Activated naive CD4-positive, alpha-beta T cell treated with anti-CD3 and anti-CD28 coated beads, Interleukin-2, amount 10 ng/mL, durations not matched to agents 7 days and 5 days (primary cell): ENCODE measurements around the gene PARD3.
A peak's percentile ranks its signal among the peaks of the same experiment; 100 is the strongest.

ENCODE experiments used
- CTCF ChIA-PET: fragments of 350-600 bp; sonication (Branson Sonifier 250); formaldehyde crosslinking; loops from one replicate; lab custom pipeline; 2021; ENCODE audit warnings: antibody characterized with exemption; lab: Charles Lee
- DNase-seq: peaks from one replicate; pipeline ENCODE4 v3.0.0-alpha.2; 2020
- H3K27ac Mint-ChIP-seq: one replicate; pipeline ENCODE4 v1.8.0; 2021; ENCODE audit warnings: mild to moderate bottlenecking, moderate library complexity, mixed read lengths
- H3K27me3 Mint-ChIP-seq: one replicate; pipeline ENCODE4 v1.8.0; 2021; ENCODE audit warnings: mild to moderate bottlenecking, mixed read lengths
- H3K36me3 Mint-ChIP-seq: one replicate; pipeline ENCODE4 v1.8.0; 2021; ENCODE audit warnings: mixed read lengths
- H3K4me1 Mint-ChIP-seq: one replicate; pipeline ENCODE4 v1.8.0; 2021; ENCODE audit warnings: mixed read lengths
- H3K4me3 Mint-ChIP-seq: one replicate; pipeline ENCODE4 v1.8.0; 2021; ENCODE audit warnings: mild to moderate bottlenecking, moderate library complexity, mixed read lengths
- H3K9me3 Mint-ChIP-seq: one replicate; pipeline ENCODE4 v1.8.0; 2021; ENCODE audit warnings: mixed read lengths

PARD3 gene

GRCh38 chr10:34838366-34838900 is 23.3 kb upstream of the PARD3 start:
- Mint-ChIP-seq H3K36me3 (no peaks in the 10 kb centered on the region), H3K27ac (no peak overlapping the region), H3K9me3 (no peaks in the 10 kb centered on the region), H3K4me1 (no peaks in the 10 kb centered on the region), H3K27me3 (peaks cover 16% of the 10 kb centered on the region), H3K4me3 (no peak overlapping the region)
- no peak for DNase-seq
- CTCF ChIA-PET, result no interaction called here

DNA sequence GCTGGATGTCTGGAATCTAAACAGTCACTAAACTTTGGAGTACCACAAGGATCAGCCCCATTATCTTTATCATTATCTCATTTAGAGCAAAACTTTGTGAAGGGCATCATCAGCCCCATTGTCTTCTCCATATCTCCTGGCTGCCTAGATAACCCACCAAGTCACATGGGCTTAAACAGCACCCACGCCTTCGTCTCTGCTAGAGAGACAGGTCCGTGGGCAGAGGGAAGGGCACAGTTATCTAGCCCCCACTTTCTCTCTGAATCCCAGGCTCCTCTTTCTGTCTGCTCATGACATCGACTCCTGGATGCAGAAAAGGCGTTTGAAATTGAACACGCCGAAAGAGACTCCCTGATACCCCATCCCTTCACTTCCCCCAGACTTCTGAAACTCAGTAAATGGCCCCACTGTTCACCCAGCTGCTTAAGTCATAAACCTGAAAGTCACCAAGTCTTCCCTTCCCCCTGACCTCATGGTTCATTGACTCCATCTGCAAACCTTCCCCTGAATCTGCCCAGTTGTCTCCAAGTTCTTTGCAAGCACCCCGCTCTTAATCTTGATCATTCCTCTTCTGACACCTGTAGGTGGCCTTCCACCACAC is 20.9 kb upstream of the PARD3 start:
- Mint-ChIP-seq H3K27me3 (peaks cover 15% of the 10 kb centered on the region), H3K36me3 (no peaks in the 10 kb centered on the region), H3K4me1 (no peaks in the 10 kb centered on the region), H3K9me3 (no peaks in the 10 kb centered on the region), H3K4me3 (no peak overlapping the region), H3K27ac (no peak overlapping the region)
- CTCF ChIA-PET, result no interaction called here
- no peak for DNase-seq

DNA sequence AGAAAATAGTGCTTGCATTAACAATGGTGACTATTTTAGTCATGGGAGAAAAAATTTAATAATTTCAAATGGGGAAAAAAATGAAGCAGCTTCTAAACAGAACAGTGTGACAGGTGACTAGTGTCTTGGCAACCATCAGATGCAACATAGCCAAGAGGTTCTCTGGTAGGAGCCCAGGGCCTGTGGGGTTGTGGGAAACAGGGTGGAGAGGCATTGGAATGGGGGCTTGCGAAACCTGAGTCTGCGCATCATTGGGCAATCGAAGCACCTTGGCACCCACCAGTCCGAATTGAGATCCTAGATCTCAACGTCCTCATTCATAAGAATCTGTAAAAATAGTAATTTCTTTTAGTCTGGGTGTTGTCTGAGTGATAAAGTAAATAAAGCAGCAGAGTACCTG is 19.2 kb upstream of the PARD3 start:
- peaks cover 7% of the 10 kb centered on the region for H3K4me1 Mint-ChIP-seq

DNA sequence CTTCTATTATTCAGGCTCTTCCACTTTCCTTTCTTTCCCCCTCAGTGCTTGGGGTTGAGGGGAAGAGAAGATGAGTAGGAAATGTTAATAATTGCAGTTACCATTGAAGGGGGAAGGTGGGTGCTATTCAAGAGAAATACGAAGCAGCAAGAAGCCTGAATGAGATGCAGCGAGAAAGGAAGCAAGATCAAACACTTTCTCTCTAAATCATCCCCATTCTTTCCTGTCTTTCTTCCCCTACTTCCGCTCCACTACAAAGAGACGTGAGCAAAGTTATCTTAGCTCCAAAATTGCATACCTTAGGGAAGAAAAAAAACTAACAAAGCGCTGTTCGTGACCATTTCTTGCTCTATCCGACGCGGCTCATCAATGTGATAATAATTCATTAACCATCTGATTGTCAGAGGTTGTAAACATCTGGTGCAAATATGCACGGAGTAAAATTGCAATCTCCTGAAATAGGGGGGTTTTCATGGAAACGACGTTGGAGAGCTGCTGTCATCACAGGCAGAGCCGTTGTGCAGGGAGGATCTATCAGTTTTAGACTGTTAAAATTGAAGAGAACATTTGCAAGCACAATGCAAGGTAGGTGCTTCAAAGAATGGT is 15.2 kb upstream of the PARD3 start:
- no peak overlapping the region for H3K4me3 Mint-ChIP-seq
- no peaks in the 10 kb centered on the region for H3K36me3 Mint-ChIP-seq
- H3K4me1 Mint-ChIP-seq, result peaks cover 7% of the 10 kb centered on the region
- H3K27ac Mint-ChIP-seq, result no peak overlapping the region
- DNase-seq, result no peak
- H3K27me3 Mint-ChIP-seq, result peaks cover 8% of the 10 kb centered on the region
- no peaks in the 10 kb centered on the region for H3K9me3 Mint-ChIP-seq
- CTCF ChIA-PET, result no interaction called here

More for the DNA sequence above, 19.2 kb upstream of the PARD3 start:
- H3K4me3 Mint-ChIP-seq, result no peak overlapping the region
- H3K27ac Mint-ChIP-seq, result no peak overlapping the region
- H3K36me3 Mint-ChIP-seq, result no peaks in the 10 kb centered on the region
- H3K9me3 Mint-ChIP-seq, result no peaks in the 10 kb centered on the region
- H3K27me3 Mint-ChIP-seq, result peaks cover 15% of the 10 kb centered on the region
- no peak for DNase-seq
- CTCF ChIA-PET, result no interaction called here

DNA sequence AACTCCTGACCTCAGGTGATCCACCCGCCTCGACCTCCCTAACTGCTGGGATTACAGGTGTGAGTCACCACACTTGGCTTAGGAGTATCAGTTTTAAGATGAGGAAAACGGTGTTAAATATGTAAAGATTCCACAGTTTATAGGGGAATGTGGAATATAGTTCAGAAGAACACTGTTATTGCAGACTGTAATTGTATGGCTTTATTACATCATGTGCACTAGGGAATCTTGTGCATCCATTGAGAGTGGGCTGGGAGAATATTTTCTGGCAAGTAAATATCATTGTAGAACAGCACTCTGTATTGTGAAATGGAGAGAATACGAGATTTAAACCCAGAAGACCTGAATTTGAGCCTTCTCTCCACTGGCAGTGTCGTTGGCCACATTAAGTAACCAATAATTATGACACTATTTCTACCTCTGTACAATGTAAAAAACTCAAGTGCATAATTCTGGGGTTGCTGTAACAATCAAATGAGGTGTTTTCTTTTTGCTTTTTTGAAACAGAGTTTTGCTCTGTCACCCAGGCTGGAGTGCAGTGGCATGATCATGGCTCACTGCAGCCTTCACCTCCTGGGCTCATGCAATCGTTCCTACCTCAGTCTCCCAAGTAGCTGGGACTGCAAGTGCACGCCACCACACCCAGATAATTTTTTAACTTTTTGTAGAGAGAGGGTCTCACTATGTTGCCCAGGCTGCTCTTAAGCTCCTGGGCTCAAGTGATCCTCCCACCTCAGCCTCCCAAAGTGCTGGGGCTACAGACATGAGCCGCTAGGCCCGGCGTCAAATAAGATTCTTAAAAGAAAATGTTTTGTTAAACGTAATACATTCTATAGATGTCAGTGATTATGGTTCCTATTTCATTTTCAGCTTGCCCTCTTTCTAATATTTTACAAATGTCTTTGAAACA is 12.0 kb upstream of the PARD3 start:
- DNase-seq, result no peak
- no peaks in the 10 kb centered on the region for H3K36me3 Mint-ChIP-seq
- peaks cover 7% of the 10 kb centered on the region for H3K4me1 Mint-ChIP-seq
- CTCF ChIA-PET, result no interaction called here
- peaks cover 13% of the 10 kb centered on the region for H3K27me3 Mint-ChIP-seq
- H3K27ac Mint-ChIP-seq, result no peak overlapping the region
- no peaks in the 10 kb centered on the region for H3K9me3 Mint-ChIP-seq
- H3K4me3 Mint-ChIP-seq, result no peak overlapping the region

- H3K4me1 Mint-ChIP-seq, result peaks cover 7% of the 10 kb centered on the region
- peaks cover 13% of the 10 kb centered on the region for H3K27me3 Mint-ChIP-seq
- DNase-seq, result no peak
- CTCF ChIA-PET, result no interaction called here
- H3K36me3 Mint-ChIP-seq, result no peaks in the 10 kb centered on the region
- no peaks in the 10 kb centered on the region for H3K9me3 Mint-ChIP-seq
- no peak overlapping the region for H3K4me3 Mint-ChIP-seq
- no peak overlapping the region for H3K27ac Mint-ChIP-seq
Observed at GRCh38 chr10:34826221-34826620, 11.1 kb upstream of the PARD3 start.

DNA sequence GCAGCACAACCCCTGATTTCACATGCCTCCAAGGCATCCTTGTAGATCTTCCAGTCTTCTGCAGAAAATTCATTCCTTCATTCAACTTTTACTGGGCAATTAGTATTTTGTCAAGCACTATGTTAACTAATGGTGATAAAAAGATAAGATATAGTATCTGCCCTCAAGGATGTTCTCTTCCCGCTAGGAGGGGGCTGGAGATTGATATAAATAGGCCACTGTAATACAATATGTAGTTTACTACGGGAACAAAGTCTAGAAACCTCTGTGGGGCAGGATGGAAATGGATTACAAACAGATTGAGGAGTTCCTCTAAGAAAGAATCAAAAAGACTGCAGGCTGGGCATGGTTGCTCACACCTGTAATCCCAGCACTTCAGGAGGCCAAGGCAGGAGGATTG is 10.3 kb upstream of the PARD3 start:
- Mint-ChIP-seq H3K9me3 (no peaks in the 10 kb centered on the region), H3K4me3 (no peak overlapping the region)
- CTCF ChIA-PET, result no interaction called here

DNA sequence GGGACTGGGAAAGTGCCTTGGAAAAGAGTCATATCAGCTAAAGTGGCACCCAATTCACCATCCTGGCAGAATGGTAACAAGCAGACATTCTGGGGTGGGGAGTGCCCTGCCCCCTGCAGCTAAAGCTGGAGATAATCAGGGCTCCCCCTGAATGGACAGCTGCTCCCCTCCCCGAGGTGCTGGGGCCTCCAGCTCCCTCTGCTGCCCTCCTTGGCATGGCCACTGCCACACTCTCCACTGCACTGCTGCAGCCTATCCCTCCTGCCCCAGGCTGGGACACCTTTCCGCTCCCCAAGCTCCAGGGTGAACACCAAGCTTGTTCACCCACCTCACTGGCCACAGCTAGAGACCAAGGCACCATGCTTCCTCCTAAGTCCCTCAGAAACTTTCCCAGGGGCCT is 9.8 kb upstream of the PARD3 start:
- no peak overlapping the region for H3K4me3 Mint-ChIP-seq
- CTCF ChIA-PET, result interaction anchor here (0.6 kb wide), 1 partner anchor 158 kb away, joined by 3 read pairs; no protein-coding TSS in a partner anchor
- no peaks in the 10 kb centered on the region for H3K9me3 Mint-ChIP-seq
- no peaks in the 10 kb centered on the region for H3K36me3 Mint-ChIP-seq
- H3K4me1 Mint-ChIP-seq, result no peaks in the 10 kb centered on the region
- DNase-seq, result no peak
- no peak overlapping the region for H3K27ac Mint-ChIP-seq
- peaks cover 13% of the 10 kb centered on the region for H3K27me3 Mint-ChIP-seq

More for the DNA sequence above, 10.3 kb upstream of the PARD3 start:
- Mint-ChIP-seq H3K27ac (no peak overlapping the region), H3K27me3 (peaks cover 11% of the 10 kb centered on the region), H3K4me1 (peaks cover 4% of the 10 kb centered on the region), H3K36me3 (no peaks in the 10 kb centered on the region)
- no peak for DNase-seq

GRCh38 chr10:34821587-34822585 is 6.8 kb upstream of the PARD3 start:
- Mint-ChIP-seq H3K36me3 (no peaks in the 10 kb centered on the region), H3K27ac (no peak overlapping the region), H3K27me3 (peaks cover 36% of the 10 kb centered on the region), H3K9me3 (no peaks in the 10 kb centered on the region), H3K4me3 (no peak overlapping the region), H3K4me1 (no peaks in the 10 kb centered on the region)
- no peak for DNase-seq
- CTCF ChIA-PET, result no interaction called here

- Mint-ChIP-seq H3K36me3 (no peaks in the 10 kb centered on the region), H3K27me3 (peaks cover 63% of the 10 kb centered on the region), H3K27ac (no peak overlapping the region), H3K9me3 (no peaks in the 10 kb centered on the region), H3K4me3 (no peak overlapping the region), H3K4me1 (peaks cover 15% of the 10 kb centered on the region)
- DNase-seq, result no peak
- CTCF ChIA-PET, result interaction anchor here (1.0 to 1.2 kb wide), 2 partner anchors 162 to 180 kb away, joined by 3 to 4 read pairs; no protein-coding TSS in a partner anchor
Observed at GRCh38 chr10:34817586-34817985, 2.5 kb upstream of the PARD3 start.

DNA sequence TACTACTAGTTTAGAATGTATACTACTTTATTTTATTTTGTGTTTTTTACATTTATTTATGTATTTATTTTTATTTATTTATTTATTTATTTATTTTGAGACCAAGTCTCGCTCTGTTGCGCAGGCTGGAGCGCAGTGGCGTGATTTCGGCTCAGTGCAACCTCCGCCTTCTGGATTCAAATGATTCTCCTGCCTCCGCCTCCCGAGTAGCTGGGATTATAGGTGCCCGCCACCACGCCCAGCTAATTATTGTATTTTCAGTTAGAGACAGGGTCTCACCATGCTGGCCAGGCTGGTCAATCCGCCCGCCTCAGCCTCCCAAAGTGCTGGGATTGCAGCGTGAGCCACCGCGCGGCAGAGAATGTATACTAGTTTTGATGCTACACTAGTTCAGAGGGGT is 2.0 kb upstream of the PARD3 start:
- H3K27me3 Mint-ChIP-seq, result peaks cover 68% of the 10 kb centered on the region
- no peak overlapping the region for H3K27ac Mint-ChIP-seq
- no peaks in the 10 kb centered on the region for H3K36me3 Mint-ChIP-seq
- DNase-seq, result no peak
- H3K4me1 Mint-ChIP-seq, result peaks cover 15% of the 10 kb centered on the region
- H3K9me3 Mint-ChIP-seq, result no peaks in the 10 kb centered on the region
- CTCF ChIA-PET, result interaction anchor here (1.0 kb wide), 1 partner anchor 179 kb away, joined by 4 read pairs; no protein-coding TSS in a partner anchor
- H3K4me3 Mint-ChIP-seq, result no peak overlapping the region

DNA sequence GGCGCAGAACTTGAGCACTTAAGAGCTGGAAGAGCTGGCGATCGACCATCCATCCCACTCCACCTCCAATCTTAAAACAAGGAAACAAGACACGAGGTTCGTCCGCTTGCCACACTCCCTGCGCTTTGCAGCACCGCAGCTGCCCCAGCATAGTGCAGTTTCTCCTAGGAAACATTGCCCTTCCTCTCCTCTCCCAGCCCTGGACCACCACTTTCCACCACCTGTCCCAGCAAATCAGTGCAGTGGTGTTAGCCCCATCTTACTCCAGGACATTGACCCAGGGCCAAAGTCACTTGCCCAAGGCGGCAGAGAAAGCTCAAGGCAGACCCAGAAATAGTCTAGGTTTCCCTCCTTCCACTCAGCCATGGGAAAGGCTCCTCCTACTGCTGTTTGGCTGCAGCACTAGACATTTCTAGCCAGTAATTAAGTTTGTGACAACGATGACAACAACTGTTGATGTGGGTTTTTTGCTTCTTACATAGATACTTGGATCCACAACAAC is 1.5 kb upstream of the PARD3 start:
- CTCF ChIA-PET, result interaction anchor here (1.0 to 1.4 kb wide), 2 partner anchors 93 to 178 kb away, joined by 3 to 4 read pairs; no protein-coding TSS in a partner anchor
- H3K4me3 Mint-ChIP-seq, result peak overlapping the region; percentile 50
- H3K9me3 Mint-ChIP-seq, result no peaks in the 10 kb centered on the region
- H3K27me3 Mint-ChIP-seq, result peaks cover 71% of the 10 kb centered on the region
- H3K27ac Mint-ChIP-seq, result peak overlapping the region; percentile 72
- H3K36me3 Mint-ChIP-seq, result no peaks in the 10 kb centered on the region
- no peak for DNase-seq
- peaks cover 15% of the 10 kb centered on the region for H3K4me1 Mint-ChIP-seq

- Mint-ChIP-seq H3K4me1 (peaks cover 15% of the 10 kb centered on the region), H3K4me3 (peak overlapping the region; percentile 59), H3K36me3 (no peaks in the 10 kb centered on the region), H3K27ac (no peak overlapping the region), H3K9me3 (no peaks in the 10 kb centered on the region), H3K27me3 (peaks cover 72% of the 10 kb centered on the region)
- no peak for DNase-seq
- CTCF ChIA-PET, result interaction anchor here (1.4 kb wide), 1 partner anchor 93 kb away, joined by 3 read pairs; no protein-coding TSS in a partner anchor
Observed at GRCh38 chr10:34816085-34816496, 995 bp upstream of the PARD3 start.
